Subcutaneous adipose tissue (tissue), 4 donors: Measurements from ENCODE around the gene GALNT17. TPM values are rescaled to one million over a fixed set of nuclear protein-coding genes. Genes with fewer than 3 reads are reported as not detected.

ENCODE experiments used
- total RNA-seq, 4 donors: library from RNA; depleted of rRNA; stranded (reverse); fragments of >200 nt; gene quantifications; one replicate each; pipeline ENCODE4 v1.1.0, GENCODE V29; 2016
- TF ChIP-seq, protein P1 (sequence below): fragments of 450-650 bp; IDR thresholded peaks from one replicate; pipeline ENCODE4 v1.5.1; 2016; ENCODE audit warnings: low read depth, mild to moderate bottlenecking, control low read depth, antibody characterized with exemption, moderate library complexity

GALNT17 gene
- total RNA-seq, 4 donors from 2014 or later: 1.3 to 12.2 (median 6.7) TPM

DNA sequence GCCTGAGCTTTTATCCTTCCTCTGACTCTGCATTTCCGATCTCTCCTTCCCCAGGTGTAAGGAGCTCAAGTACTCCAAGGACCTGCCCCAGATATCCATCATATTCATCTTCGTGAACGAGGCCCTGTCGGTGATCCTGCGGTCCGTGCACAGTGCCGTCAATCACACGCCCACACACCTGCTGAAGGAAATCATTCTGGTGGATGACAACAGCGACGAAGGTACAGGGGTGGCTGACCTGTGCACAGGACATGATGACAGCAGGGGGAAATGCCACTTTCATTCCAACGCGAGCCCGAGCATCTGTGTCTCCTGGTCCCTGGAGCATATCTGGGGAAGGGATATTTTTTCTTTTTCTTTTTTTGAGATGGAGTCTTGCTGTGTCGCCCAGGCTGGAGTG, 256.2 kb downstream of the GALNT17 start:
- TF ChIP-seq, protein P1, sequence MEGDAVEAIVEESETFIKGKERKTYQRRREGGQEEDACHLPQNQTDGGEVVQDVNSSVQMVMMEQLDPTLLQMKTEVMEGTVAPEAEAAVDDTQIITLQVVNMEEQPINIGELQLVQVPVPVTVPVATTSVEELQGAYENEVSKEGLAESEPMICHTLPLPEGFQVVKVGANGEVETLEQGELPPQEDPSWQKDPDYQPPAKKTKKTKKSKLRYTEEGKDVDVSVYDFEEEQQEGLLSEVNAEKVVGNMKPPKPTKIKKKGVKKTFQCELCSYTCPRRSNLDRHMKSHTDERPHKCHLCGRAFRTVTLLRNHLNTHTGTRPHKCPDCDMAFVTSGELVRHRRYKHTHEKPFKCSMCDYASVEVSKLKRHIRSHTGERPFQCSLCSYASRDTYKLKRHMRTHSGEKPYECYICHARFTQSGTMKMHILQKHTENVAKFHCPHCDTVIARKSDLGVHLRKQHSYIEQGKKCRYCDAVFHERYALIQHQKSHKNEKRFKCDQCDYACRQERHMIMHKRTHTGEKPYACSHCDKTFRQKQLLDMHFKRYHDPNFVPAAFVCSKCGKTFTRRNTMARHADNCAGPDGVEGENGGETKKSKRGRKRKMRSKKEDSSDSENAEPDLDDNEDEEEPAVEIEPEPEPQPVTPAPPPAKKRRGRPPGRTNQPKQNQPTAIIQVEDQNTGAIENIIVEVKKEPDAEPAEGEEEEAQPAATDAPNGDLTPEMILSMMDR: no peak

DNA sequence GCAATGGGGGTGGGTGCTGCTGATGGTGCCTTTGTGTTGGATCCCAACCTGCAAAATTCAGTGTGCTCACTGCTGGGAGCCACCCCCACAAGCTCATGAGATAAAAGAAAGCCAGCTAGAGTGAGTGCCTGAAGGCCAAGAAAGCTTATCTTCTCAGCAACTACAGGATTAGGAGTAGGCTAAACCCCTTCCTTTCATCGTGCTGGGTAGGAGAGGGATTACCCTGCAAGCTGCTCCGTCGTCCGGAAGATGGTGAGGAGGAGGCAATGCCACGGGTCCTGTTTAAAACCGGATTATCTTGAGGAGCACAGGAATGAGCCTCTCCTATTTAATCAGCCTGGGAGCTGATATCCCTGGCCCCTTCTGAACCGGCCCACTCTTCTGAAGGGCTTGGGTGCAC, 258.0 kb downstream of the GALNT17 start:
- TF ChIP-seq, protein P1: no peak

DNA sequence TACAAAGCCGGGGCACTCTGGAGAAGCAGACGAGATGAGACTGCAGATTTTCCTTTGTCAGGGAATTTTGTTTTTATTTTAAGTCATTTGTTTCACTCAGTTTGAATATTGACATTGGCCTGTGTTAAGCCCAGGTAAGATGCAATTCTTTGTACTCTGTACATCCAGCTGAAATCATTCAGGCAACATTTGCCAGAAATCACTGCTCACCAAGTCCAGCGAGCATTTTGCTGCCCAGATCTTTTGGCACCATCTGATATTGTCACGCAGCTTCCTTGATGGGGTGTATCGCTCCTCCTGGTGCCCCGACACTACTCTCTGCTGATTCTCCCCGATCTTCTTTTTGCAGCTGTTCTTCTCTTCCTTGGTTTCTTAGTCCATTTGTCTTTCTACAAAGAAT, 261.7 kb downstream of the GALNT17 start:
- TF ChIP-seq, protein P1: no peak

DNA sequence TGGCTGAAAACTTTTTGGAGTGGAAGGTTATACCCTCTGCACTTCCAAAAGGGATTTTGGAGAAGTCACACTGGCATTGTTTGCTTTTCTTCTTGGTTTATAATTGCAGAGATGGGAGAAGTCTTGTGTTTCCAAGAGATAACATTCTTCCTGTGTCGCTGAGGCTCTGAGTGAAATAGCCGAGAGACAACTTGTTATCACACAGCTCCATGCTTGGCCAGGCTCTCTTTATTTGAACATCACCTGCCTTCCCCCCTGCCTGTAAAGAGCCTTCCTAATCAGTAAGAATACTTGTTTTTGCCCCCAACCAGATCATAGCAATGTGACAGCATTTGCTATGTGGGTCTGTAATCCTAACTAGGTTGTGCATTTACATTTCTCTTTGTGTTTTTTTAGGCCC, 270.7 kb downstream of the GALNT17 start:
- TF ChIP-seq, protein P1: no peak

DNA sequence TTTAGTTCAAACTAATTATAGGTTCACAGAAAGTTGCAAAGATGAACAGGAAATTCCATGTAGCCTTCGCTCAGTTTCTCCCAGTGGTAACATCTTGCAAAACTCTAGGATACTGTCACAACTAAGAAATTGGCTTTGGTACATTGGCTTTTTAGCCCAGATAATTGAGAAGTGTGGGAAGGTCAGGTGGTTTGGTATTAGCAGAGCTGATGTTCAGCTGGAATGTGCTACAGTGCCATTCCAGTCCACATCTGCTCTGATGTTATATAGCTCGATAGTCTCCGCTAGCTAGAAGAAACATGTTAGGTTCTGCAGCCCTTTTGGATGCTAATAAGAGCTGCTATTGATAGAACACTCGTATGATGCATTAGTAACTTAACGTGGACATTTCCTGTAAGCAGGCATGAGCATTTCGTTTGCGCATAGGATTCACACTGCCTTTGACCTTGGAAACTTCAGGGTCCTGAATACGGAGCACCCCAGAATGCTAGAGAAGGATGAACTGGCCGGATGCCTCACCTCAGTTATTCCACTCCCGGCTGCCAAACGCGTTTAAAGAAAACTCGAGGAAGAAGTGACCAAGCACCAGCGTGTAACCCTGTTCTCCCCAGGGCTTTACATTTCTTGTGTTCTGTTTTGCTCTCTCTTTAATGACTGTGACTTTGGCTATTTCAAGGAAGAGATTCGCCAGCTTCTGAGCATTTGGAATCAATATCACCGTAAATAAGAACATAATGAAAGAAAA, 271.4 kb downstream of the GALNT17 start:
- TF ChIP-seq, protein P1: no peak

DNA sequence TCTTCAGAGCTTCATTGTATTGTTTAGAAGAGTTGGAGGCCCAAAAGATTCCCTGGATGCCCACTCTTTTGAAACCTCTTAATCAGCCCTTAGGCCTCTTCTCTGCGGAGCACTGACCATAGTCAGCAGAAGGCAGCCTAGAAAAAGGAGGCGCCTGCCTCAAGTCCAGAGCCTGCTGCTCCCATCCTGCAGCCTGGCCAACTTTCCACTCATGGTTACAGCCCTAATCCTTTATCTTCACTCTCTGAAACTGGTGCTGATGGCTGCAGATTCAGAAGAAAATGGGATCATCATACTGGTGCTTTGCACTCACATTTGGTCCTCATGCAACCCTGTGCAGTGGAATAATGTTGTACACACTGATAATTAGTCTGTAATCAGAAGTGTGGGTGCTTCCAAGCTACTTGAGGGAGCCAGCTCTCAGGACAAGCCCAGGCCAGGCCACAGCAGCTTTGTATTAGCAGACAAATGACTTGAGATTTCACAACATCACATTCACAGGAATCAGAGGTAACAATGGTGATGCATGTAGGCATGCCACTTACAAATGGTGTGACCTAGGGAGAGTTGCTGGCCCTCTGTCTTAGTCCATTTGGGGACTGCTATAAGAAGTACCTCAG, 272.9 kb downstream of the GALNT17 start:
- TF ChIP-seq, protein P1: no peak

DNA sequence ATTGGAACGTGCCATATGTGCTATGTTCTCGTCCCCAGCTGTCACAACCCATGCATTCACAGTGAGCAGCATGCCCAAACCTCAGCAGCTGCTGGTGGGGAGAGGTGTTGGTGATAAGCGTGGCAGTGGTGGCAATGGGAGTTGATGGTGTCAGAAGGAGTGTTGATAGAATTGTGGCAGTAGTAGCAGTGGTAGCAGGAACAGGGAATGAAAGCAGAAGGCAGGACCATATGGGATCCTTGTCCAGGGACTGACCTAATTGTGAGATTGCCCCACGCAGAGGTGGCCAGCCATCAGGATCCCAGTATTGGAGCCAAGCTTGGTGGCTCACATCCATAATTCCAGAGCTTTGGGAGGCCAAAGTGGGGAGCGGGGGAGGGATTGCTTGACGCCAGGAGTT, 276.3 kb downstream of the GALNT17 start:
- TF ChIP-seq, protein P1: no peak
